ENCODE results near the gene DYNC1LI1. TPM values are rescaled to one million over a fixed set of nuclear protein-coding genes. Genes with fewer than 3 reads are reported as not detected.

Gene DYNC1LI1
- total RNA-seq, 1 donor from 2014 or later, result 69.2 TPM

DNA sequence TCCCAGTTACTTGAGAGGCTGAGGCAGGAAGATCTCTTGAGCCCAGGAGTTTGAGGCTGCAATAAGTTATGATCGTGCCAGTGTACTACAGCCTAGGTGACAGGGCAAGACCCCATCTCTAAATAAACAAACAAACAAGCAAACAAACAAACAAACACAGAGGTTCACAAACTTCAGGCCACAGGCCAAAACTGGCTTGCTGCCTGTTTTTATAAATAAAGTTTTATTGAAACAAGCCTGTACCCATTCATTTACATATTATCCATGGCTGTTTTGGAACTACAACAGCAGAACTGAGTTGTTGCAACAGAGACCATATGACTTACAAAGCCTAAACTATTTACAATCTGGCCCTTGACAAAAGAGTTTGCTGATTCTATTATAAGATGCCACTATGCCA, 6.5 kb downstream of the DYNC1LI1 start:
- peaks cover 44% of the 10 kb centered on the region for H3K4me1 Mint-ChIP-seq (ENCODE audit: low read depth)
- TF ChIP-seq, protein P1, sequence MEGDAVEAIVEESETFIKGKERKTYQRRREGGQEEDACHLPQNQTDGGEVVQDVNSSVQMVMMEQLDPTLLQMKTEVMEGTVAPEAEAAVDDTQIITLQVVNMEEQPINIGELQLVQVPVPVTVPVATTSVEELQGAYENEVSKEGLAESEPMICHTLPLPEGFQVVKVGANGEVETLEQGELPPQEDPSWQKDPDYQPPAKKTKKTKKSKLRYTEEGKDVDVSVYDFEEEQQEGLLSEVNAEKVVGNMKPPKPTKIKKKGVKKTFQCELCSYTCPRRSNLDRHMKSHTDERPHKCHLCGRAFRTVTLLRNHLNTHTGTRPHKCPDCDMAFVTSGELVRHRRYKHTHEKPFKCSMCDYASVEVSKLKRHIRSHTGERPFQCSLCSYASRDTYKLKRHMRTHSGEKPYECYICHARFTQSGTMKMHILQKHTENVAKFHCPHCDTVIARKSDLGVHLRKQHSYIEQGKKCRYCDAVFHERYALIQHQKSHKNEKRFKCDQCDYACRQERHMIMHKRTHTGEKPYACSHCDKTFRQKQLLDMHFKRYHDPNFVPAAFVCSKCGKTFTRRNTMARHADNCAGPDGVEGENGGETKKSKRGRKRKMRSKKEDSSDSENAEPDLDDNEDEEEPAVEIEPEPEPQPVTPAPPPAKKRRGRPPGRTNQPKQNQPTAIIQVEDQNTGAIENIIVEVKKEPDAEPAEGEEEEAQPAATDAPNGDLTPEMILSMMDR (IDR thresholded peaks at IDR 0.05), result no peak
- no peaks in the 10 kb centered on the region for H3K9me3 Mint-ChIP-seq (ENCODE audit: low read depth)
- H3K27me3 Mint-ChIP-seq (ENCODE audit: low read depth), result no peaks in the 10 kb centered on the region
- H3K36me3 Mint-ChIP-seq (ENCODE audit: low read depth), result peaks cover 4% of the 10 kb centered on the region
- no peak for DNase-seq (ENCODE audit: low spot score)
- H3K27ac Mint-ChIP-seq (ENCODE audit: unreplicated experiment), result no peak overlapping the region
- no peak overlapping the region for H3K4me3 Mint-ChIP-seq (ENCODE audit: unreplicated experiment)

DNA sequence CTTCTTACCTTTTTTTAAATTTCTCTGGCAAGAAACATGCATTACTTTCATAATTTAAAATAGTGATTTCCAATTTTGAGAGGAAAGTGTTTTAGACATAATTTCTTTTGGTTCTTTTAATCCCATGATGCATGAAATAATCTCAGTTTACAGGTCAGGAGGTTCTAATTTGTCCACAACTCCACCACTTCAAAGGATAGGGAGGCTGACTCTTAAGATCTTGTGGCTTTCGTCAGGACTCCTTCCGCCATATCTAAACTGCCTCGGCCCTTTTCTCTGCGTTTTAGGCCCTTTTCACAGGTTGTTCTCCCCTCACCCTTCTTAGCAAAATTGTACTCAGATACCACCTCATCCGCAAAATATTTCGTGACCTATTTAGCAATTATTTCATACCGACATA, 8.0 kb downstream of the DYNC1LI1 start:
- no peak for DNase-seq (ENCODE audit: low spot score)
- H3K27ac Mint-ChIP-seq (ENCODE audit: unreplicated experiment), result no peak overlapping the region
- peaks cover 4% of the 10 kb centered on the region for H3K36me3 Mint-ChIP-seq (ENCODE audit: low read depth)
- H3K4me1 Mint-ChIP-seq (ENCODE audit: low read depth), result peaks cover 30% of the 10 kb centered on the region
- no peaks in the 10 kb centered on the region for H3K9me3 Mint-ChIP-seq (ENCODE audit: low read depth)
- no peaks in the 10 kb centered on the region for H3K27me3 Mint-ChIP-seq (ENCODE audit: low read depth)
- H3K4me3 Mint-ChIP-seq (ENCODE audit: unreplicated experiment), result no peak overlapping the region
- TF ChIP-seq, protein P1 (IDR thresholded peaks at IDR 0.05), result no peak

DNA sequence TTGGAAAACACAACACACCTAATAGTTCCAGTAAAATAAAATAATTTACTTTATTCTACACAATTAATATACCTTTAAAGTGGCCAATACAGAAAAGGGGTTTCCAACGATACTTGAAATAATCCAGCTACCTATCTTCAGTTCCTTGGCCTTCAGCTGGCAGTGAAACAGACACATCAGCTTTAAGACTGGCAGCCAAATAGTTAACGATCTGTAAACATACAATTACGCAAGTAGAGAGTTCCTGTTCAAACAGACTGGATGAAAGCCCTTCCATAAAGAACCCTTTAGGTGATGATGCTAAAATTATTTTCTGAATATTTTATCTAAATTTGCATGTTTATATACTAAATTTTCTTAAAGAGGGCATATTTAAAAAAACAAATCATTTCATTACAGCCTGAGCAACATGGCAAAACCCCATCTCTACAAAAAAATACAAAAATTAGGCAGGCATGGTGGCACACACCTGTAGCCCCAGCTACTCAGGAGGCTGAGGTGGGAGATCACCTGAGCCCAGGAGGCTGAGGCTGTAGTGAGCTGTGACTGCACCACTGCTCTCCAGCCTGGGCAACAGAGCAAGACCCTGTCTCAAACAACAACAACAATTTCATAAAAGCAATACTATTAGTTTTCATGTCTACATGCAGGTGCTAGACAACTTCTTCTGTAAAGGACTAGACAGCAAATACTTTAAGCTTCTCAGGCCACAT, 12.9 kb downstream of the DYNC1LI1 start:
- Mint-ChIP-seq H3K27me3 (ENCODE audit: low read depth) (no peaks in the 10 kb centered on the region), H3K4me3 (ENCODE audit: unreplicated experiment) (no peak overlapping the region), H3K9me3 (ENCODE audit: low read depth) (no peaks in the 10 kb centered on the region), H3K27ac (ENCODE audit: unreplicated experiment) (no peak overlapping the region), H3K36me3 (ENCODE audit: low read depth) (peaks cover 5% of the 10 kb centered on the region), H3K4me1 (ENCODE audit: low read depth) (peaks cover 32% of the 10 kb centered on the region)
- TF ChIP-seq, protein P1 (IDR thresholded peaks at IDR 0.05), result no peak
- no peak for DNase-seq (ENCODE audit: low spot score)

DNA sequence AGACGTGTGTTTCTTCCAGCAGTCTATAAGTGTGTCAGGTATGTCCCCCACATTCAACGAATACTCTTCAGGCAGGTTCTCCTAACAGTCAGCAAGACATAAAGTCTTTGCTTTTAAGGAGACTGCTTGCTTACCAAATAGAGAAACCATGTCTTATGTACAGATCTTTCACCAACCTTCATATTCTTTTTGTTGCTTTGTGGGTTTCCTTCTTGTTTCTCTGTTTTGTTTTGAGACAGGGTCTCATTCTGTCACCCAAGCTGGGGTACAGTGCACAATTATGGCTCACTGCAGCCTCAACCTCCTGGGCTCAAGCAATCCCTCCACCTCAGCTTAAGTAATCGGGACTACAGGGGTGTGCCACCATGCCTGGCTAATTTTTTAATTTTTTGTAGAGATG, 14.3 kb downstream of the DYNC1LI1 start:
- Mint-ChIP-seq H3K27ac (ENCODE audit: unreplicated experiment) (no peak overlapping the region), H3K4me3 (ENCODE audit: unreplicated experiment) (no peak overlapping the region)

DNA sequence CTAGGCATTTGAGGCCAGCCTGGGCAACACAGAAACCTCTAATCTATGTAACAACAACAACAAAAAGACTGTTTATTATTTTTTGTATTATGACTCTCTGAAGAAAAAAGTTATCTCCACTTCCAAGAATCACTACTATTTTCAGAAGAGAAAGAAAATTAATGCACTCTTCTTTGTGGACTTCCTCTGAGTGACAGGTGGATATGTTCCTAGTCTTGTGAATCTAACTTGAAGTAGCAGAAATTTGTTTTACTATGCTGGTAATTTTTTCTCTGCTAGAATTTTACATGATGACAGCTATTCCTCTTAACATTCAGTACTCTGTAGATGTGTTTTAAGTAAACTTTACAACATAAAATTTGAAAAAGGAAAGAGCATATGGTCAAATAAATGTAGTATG, 16.7 kb downstream of the DYNC1LI1 start:
- H3K27me3 Mint-ChIP-seq (ENCODE audit: low read depth), result no peaks in the 10 kb centered on the region
- peaks cover 35% of the 10 kb centered on the region for H3K4me1 Mint-ChIP-seq (ENCODE audit: low read depth)
- DNase-seq (ENCODE audit: low spot score), result no peak
- H3K9me3 Mint-ChIP-seq (ENCODE audit: low read depth), result no peaks in the 10 kb centered on the region
- H3K36me3 Mint-ChIP-seq (ENCODE audit: low read depth), result peaks cover 3% of the 10 kb centered on the region
- TF ChIP-seq, protein P1 (IDR thresholded peaks at IDR 0.05), result no peak
- no peak overlapping the region for H3K4me3 Mint-ChIP-seq (ENCODE audit: unreplicated experiment)
- no peak overlapping the region for H3K27ac Mint-ChIP-seq (ENCODE audit: unreplicated experiment)

More for the DNA sequence above, 14.3 kb downstream of the DYNC1LI1 start:
- Mint-ChIP-seq H3K27me3 (ENCODE audit: low read depth) (no peaks in the 10 kb centered on the region), H3K36me3 (ENCODE audit: low read depth) (peaks cover 3% of the 10 kb centered on the region), H3K9me3 (ENCODE audit: low read depth) (no peaks in the 10 kb centered on the region), H3K4me1 (ENCODE audit: low read depth) (peaks cover 38% of the 10 kb centered on the region)
- no peak for DNase-seq (ENCODE audit: low spot score)
- TF ChIP-seq, protein P1 (IDR thresholded peaks at IDR 0.05), result no peak

Data from chondrocyte (in vitro differentiated cells).